ENCODE data around the gene PRKAB1.

PRKAB1 gene

DNA sequence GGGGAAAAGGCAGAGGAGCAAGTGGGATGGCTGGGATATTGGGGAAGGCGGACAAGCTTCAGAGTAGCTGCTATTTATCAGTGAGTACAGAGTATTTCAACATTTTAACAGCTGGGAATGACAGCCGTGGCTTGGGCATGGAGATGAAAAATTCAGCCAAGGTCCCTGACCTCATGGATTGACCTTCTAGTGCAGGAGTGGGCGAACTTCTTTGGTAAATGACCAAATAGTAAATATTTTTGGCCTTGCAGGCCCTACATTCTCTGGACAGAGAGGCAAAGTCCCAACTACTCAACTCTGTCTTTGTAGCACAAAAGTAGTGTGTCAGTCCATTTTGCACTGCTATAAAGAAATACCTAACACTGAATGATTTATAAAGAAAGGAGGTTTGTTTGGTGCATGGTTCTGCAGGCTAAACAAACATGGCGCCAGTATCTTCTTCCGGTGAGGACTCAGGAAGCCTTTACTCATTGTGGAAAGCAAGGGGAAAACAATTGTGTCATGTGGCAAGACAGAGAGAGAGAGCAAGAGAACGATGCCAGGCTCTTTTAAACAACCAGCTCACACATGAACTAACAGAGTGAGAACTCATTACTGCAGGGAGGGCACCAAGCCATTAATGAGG lies 40.8 kb upstream of the PRKAB1 start:
- Histone ChIP-seq H3K27ac (ENCODE audit: poor library complexity, severe bottlenecking) (no peak overlapping the region), H3K4me1 (ENCODE audit: insufficient read depth, poor library complexity, severe bottlenecking) (no peaks in the 10 kb centered on the region), H3K36me3 (ENCODE audit: low read depth) (no peaks in the 10 kb centered on the region), H3K9me3 (ENCODE audit: severe bottlenecking) (no peaks in the 10 kb centered on the region), H3K4me3 (ENCODE audit: severe bottlenecking) (no peak overlapping the region), H3K27me3 (ENCODE audit: insufficient read depth, poor library complexity, severe bottlenecking) (no peaks in the 10 kb centered on the region)
- TF ChIP-seq, protein P1, sequence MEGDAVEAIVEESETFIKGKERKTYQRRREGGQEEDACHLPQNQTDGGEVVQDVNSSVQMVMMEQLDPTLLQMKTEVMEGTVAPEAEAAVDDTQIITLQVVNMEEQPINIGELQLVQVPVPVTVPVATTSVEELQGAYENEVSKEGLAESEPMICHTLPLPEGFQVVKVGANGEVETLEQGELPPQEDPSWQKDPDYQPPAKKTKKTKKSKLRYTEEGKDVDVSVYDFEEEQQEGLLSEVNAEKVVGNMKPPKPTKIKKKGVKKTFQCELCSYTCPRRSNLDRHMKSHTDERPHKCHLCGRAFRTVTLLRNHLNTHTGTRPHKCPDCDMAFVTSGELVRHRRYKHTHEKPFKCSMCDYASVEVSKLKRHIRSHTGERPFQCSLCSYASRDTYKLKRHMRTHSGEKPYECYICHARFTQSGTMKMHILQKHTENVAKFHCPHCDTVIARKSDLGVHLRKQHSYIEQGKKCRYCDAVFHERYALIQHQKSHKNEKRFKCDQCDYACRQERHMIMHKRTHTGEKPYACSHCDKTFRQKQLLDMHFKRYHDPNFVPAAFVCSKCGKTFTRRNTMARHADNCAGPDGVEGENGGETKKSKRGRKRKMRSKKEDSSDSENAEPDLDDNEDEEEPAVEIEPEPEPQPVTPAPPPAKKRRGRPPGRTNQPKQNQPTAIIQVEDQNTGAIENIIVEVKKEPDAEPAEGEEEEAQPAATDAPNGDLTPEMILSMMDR (IDR thresholded peaks at IDR 0.05; ENCODE audit: poor library complexity, severe bottlenecking) = no peak
- ATAC-seq (ENCODE audit: low read depth) (no peak), DNase-seq (ENCODE audit: low spot score) (no peak)

DNA sequence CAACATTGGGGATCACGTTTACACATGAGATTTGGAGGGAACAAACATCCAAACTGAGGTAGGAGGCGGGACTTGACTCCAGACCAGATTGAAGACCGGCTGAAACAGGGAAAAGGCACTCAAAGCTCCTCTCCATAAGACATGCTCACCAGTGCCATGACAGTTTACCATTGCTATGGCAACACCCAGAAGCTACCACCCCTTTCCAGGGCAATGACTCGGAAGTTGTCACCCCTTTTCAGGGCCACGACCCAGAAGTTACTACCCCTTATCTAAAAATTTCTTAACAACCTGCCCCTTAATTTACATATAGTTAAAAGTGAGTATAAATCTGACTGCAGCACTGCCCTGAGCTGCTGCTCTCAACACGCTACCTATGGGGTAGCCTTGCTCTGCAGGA lies 40.2 kb upstream of the PRKAB1 start:
- no peak overlapping the region for H3K27ac ChIP-seq (ENCODE audit: poor library complexity, severe bottlenecking)
- DNase-seq (ENCODE audit: low spot score) (no peak), ATAC-seq (ENCODE audit: low read depth) (no peak)
- no peaks in the 10 kb centered on the region for H3K9me3 ChIP-seq (ENCODE audit: severe bottlenecking)
- no peaks in the 10 kb centered on the region for H3K4me1 ChIP-seq (ENCODE audit: insufficient read depth, poor library complexity, severe bottlenecking)
- H3K4me3 ChIP-seq (ENCODE audit: severe bottlenecking) = no peak overlapping the region
- no peaks in the 10 kb centered on the region for H3K36me3 ChIP-seq (ENCODE audit: low read depth)
- TF ChIP-seq, protein P1 (IDR thresholded peaks at IDR 0.05; ENCODE audit: poor library complexity, severe bottlenecking) = no peak
- H3K27me3 ChIP-seq (ENCODE audit: insufficient read depth, poor library complexity, severe bottlenecking) = no peaks in the 10 kb centered on the region

DNA sequence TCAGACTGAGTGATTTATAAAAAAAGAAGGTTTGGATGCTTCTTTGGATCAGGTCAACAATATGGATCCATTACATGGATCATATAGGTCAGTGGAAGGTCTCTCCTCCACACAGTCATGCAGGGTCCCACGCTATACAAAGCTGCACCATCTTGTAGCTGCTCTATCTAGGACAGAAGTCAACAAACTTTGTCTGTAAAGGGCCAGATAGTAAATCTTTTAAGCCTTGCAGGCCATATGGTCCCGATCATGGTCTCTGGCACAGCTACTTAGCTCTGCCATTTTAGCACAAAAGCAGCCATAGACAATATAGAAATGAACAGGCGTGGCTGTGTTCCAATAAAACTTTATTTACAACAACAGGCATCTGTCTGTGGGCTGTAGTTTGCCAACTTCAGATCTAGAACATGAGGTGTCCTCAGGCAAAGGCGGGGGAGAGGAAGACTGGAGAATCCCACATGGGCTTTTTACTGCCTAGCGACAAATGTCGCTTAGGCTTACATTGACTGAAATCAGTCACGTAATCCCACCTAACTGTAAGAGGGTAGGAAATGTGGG lies 37.6 kb upstream of the PRKAB1 start:
- H3K4me3 ChIP-seq (ENCODE audit: severe bottlenecking) = no peak overlapping the region
- ATAC-seq (ENCODE audit: low read depth) = no peak
- H3K27ac ChIP-seq (ENCODE audit: poor library complexity, severe bottlenecking) = no peak overlapping the region
- no peaks in the 10 kb centered on the region for H3K9me3 ChIP-seq (ENCODE audit: severe bottlenecking)
- TF ChIP-seq, protein P1 (IDR thresholded peaks at IDR 0.05; ENCODE audit: poor library complexity, severe bottlenecking) = no peak
- H3K27me3 ChIP-seq (ENCODE audit: insufficient read depth, poor library complexity, severe bottlenecking) = no peaks in the 10 kb centered on the region
- no peaks in the 10 kb centered on the region for H3K36me3 ChIP-seq (ENCODE audit: low read depth)
- no peak for DNase-seq (ENCODE audit: low spot score)
- H3K4me1 ChIP-seq (ENCODE audit: insufficient read depth, poor library complexity, severe bottlenecking) = no peaks in the 10 kb centered on the region

GRCh38 chr12:119630962-119631550 lies 36.9 kb upstream of the PRKAB1 start:
- TF ChIP-seq, protein P1 (IDR thresholded peaks at IDR 0.05; ENCODE audit: poor library complexity, severe bottlenecking) = no peak
- ATAC-seq (ENCODE audit: low read depth) = no peak
- Histone ChIP-seq H3K9me3 (ENCODE audit: severe bottlenecking) (no peaks in the 10 kb centered on the region), H3K4me1 (ENCODE audit: insufficient read depth, poor library complexity, severe bottlenecking) (no peaks in the 10 kb centered on the region), H3K27me3 (ENCODE audit: insufficient read depth, poor library complexity, severe bottlenecking) (no peaks in the 10 kb centered on the region), H3K36me3 (ENCODE audit: low read depth) (no peaks in the 10 kb centered on the region), H3K27ac (ENCODE audit: poor library complexity, severe bottlenecking) (no peak overlapping the region), H3K4me3 (ENCODE audit: severe bottlenecking) (no peak overlapping the region)
- DNase-seq (ENCODE audit: low spot score) = no peak

Measured in RWPE2 (cell line).